SK-N-SH (cell line): ENCODE results near the gene TRA2A. TPM values are rescaled to one million over a fixed set of nuclear protein-coding genes. Genes with fewer than 3 reads are reported as not detected.

Experiments used
- CTCF ChIA-PET: fragments of 300-600, 350-600 bp; formaldehyde crosslinking; extraction: SDS; loops from one replicate; lab custom pipeline; 2021; lab: Yijun Ruan, JAX
- POLR2A ChIA-PET: fragments of 350-600 bp; sonication (Branson Sonifier 250); formaldehyde crosslinking; extraction: SDS; loops from one replicate; lab custom pipeline; 2020; ENCODE audit warnings: antibody characterized with exemption, inconsistent platforms; lab: Yijun Ruan, JAX
- DNase-seq: peaks from one replicate; pipeline ENCODE4 v3.0.0; 2012
- H2AFZ ChIP-seq: fragments of 200-600 bp; sonication (generic); 2 replicates; pipeline ENCODE4 v1.8.1; 2016; ENCODE audit warnings: antibody characterized with exemption, mild to moderate bottlenecking, low read depth
- H3F3A ChIP-seq: fragments of 200-600 bp; sonication (generic); replicated peaks from 2 replicates; pipeline ENCODE3; 2016; ENCODE audit warnings: antibody characterized with exemption, mild to moderate bottlenecking; ENCODE audit not compliant: insufficient read depth
- H3K27ac ChIP-seq, 2 experiments: fragments of 200-500 bp in 1 of 2; fragments of 200-600 bp in 1 of 2; sonication (Bioruptor generic) in 1 of 2; sonication (generic), shearing (Covaris generic) in 1 of 2; 2 replicates each; pipeline versions ENCODE4 v1.5.1 to v1.6.1; 2014 to 2016; ENCODE audit warnings: low read depth in 2 of 2, inconsistent platforms in 1 of 2, low read length in 1 of 2, mild to moderate bottlenecking in 1 of 2, mixed read lengths in 1 of 2
- H3K27me3 ChIP-seq: fragments of 200-600 bp; sonication (generic), shearing (Covaris generic); 2 replicates; pipeline ENCODE4 v1.6.1; 2016; ENCODE audit warnings: mixed run types; ENCODE audit not compliant: insufficient read depth
- H3K36me3 ChIP-seq, 2 experiments: fragments of 200-500 bp in 1 of 2; fragments of 200-600 bp in 1 of 2; sonication (Bioruptor generic) in 1 of 2; sonication (generic) in 1 of 2; replicated peaks in 1 of 2; 2 replicates each; pipeline versions ENCODE3 to v1.5.1; 2014 to 2016; ENCODE audit warnings: low read length in 1 of 2, mild to moderate bottlenecking in 1 of 2; ENCODE audit not compliant: insufficient read depth in 2 of 2, control insufficient read depth in 1 of 2
- H3K4me1 ChIP-seq, 2 experiments: fragments of 200-500 bp in 1 of 2; fragments of 200-600 bp in 1 of 2; sonication (Bioruptor generic) in 1 of 2; sonication (generic), shearing (Covaris generic) in 1 of 2; 2 replicates each; pipeline versions ENCODE4 v1.5.1 to v1.6.1; 2014 to 2016; ENCODE audit warnings: low read depth in 1 of 2, low read length in 1 of 2, mixed run types in 1 of 2; ENCODE audit not compliant: insufficient read depth in 2 of 2, control insufficient read depth in 1 of 2
- H3K4me2 ChIP-seq: fragments of 200-600 bp; sonication (generic), shearing (Covaris generic); 2 replicates; pipeline ENCODE4 v1.6.1; 2017; ENCODE audit warnings: mixed run types
- H3K4me3 ChIP-seq, 2 experiments: fragments of 200-500 bp in 1 of 2; fragments of 200-600 bp in 1 of 2; sonication (Bioruptor generic) in 1 of 2; sonication (generic), shearing (Covaris generic) in 1 of 2; 2 replicates each; pipeline versions ENCODE4 v1.5.1 to v1.8.1; 2014 to 2016; ENCODE audit warnings: low read depth in 2 of 2, inconsistent platforms in 1 of 2, low read length in 1 of 2, mild to moderate bottlenecking in 1 of 2, mixed read lengths in 1 of 2, moderate library complexity in 1 of 2
- H3K79me2 ChIP-seq: fragments of 200-600 bp; sonication (generic); 2 replicates; pipeline ENCODE4 v1.8.1; 2017; ENCODE audit warnings: mild to moderate bottlenecking; ENCODE audit not compliant: insufficient read depth
- H3K9ac ChIP-seq: fragments of 200-600 bp; sonication (generic); 2 replicates; pipeline ENCODE4 v1.6.1; 2017; ENCODE audit warnings: mixed run types
- H3K9me2 ChIP-seq: fragments of 200-600 bp; sonication (generic); 2 replicates; pipeline ENCODE4 v1.6.1; 2017; ENCODE audit warnings: mixed run types
- H3K9me3 ChIP-seq: fragments of 200-600 bp; sonication (generic); 2 replicates; pipeline ENCODE4 v1.6.1; 2017; ENCODE audit warnings: mixed run types, mild to moderate bottlenecking, moderate library complexity
- H4K20me1 ChIP-seq: fragments of 200-600 bp; sonication (generic); 2 replicates; pipeline ENCODE4 v1.6.1; 2017; ENCODE audit warnings: mild to moderate bottlenecking, mixed run types; ENCODE audit not compliant: insufficient read depth
- CHD2 ChIP-seq: fragments of 150-350 bp; IDR thresholded peaks from 2 replicates; pipeline ENCODE4 v1.6.1; 2018; ENCODE audit warnings: low read length; ENCODE audit not compliant: partially characterized antibody
- CTCF ChIP-seq: fragments of 200-600 bp; sonication (generic); IDR thresholded peaks from 2 replicates; pipeline ENCODE4 v1.6.1; 2017; ENCODE audit warnings: antibody characterized with exemption, mild to moderate bottlenecking, moderate library complexity
- EZH2phosphoT487 ChIP-seq: fragments of 200-600 bp; sonication (generic); IDR thresholded peaks from 2 replicates; pipeline ENCODE4 v1.6.1; 2017; ENCODE audit warnings: low read depth, mixed run types, mild to moderate bottlenecking, antibody characterized with exemption, moderate library complexity, borderline replicate concordance
- FOSL2 ChIP-seq: IDR thresholded peaks from 2 replicates; pipeline ENCODE4 v1.4.0; 2012; ENCODE audit warnings: low read depth, mild to moderate bottlenecking, moderate library complexity, borderline replicate concordance
- FOXJ3 ChIP-seq: sonication (generic); formaldehyde crosslinking; IDR thresholded peaks from 2 replicates; pipeline ENCODE4 v1.5.1; 2020; ENCODE audit warnings: mild to moderate bottlenecking, missing genetic modification reagents
- FOXM1 ChIP-seq: IDR thresholded peaks from 2 replicates; pipeline ENCODE4 v1.4.0; 2012; ENCODE audit warnings: low read depth, mild to moderate bottlenecking
- GABPA ChIP-seq: IDR thresholded peaks from 2 replicates; pipeline ENCODE4 v1.4.0; 2012; ENCODE audit warnings: low read depth, mild to moderate bottlenecking
- JUND ChIP-seq: IDR thresholded peaks from 2 replicates; pipeline ENCODE4 v1.4.0; 2012
- MAX ChIP-seq: IDR thresholded peaks from 2 replicates; pipeline ENCODE4 v1.4.0; 2012; ENCODE audit warnings: low read depth
- MEF2A ChIP-seq: IDR thresholded peaks from 2 replicates; pipeline ENCODE4 v1.4.0; 2012; ENCODE audit warnings: low read depth, borderline replicate concordance
- MXI1 ChIP-seq: IDR thresholded peaks from 2 replicates; pipeline ENCODE4 v1.6.1; 2012; ENCODE audit warnings: mild to moderate bottlenecking, low read depth, low read length, improper control_type of control experiment
- NFIC ChIP-seq: IDR thresholded peaks from 2 replicates; pipeline ENCODE4 v1.4.0; 2012; ENCODE audit warnings: borderline replicate concordance
- PBX3 ChIP-seq: IDR thresholded peaks from 2 replicates; pipeline ENCODE4; 2012
- POLR2AphosphoS5 ChIP-seq: IDR thresholded peaks from 2 replicates; pipeline ENCODE4 v1.6.1; 2012; ENCODE audit warnings: low read depth, low read length
- SIN3A ChIP-seq: IDR thresholded peaks from 2 replicates; pipeline ENCODE4 v1.6.1; 2012; ENCODE audit warnings: low read depth, mild to moderate bottlenecking, low read length, moderate library complexity, borderline replicate concordance
- SMC3 ChIP-seq: IDR thresholded peaks from 2 replicates; pipeline ENCODE4 v1.6.1; 2012; ENCODE audit warnings: low read depth, low read length, improper control_type of control experiment
- TEAD4 ChIP-seq: IDR thresholded peaks from 2 replicates; pipeline ENCODE4 v1.4.0; 2012; ENCODE audit warnings: mild to moderate bottlenecking, borderline replicate concordance; ENCODE audit not compliant: insufficient read depth
- USF2 ChIP-seq: fragments of 150-350 bp; IDR thresholded peaks from 2 replicates; pipeline ENCODE4 v1.6.1; 2017; ENCODE audit warnings: antibody characterized with exemption, low read length, low read depth, borderline replicate concordance
- YY1 ChIP-seq: IDR thresholded peaks from 2 replicates; pipeline ENCODE4 v1.4.0; 2012; ENCODE audit warnings: low read depth, mild to moderate bottlenecking
- ZBTB33 ChIP-seq: IDR thresholded peaks from 2 replicates; pipeline ENCODE4 v1.4.0; 2012; ENCODE audit warnings: low read depth, borderline replicate concordance
- WGBS: methylation state at CpG from one replicate; pipeline ENCODE4 v1.1.6; 2017; ENCODE audit warnings: low lambda C conversion rate; 5-methylcytosine and 5-hydroxymethylcytosine counted together
- polyA plus RNA-seq, 3 experiments: library from polyadenylated mRNA; depleted of rRNA; stranded (reverse); fragments of >200 nt; gene quantifications; 2 replicates each; pipeline ENCODE4 v1.2.3, GENCODE V29; 2012

TRA2A gene
- polyA plus RNA-seq, 1 of the 3 experiments (the other 2 are of a cell fraction): 62.1 TPM

- Histone ChIP-seq H3K79me2 (peaks cover 100% of the 10 kb centered on the region), H3F3A (peaks cover 4% of the 10 kb centered on the region), H3K4me1 (peaks cover 0 to 2% of the 10 kb centered on the region in 2 experiments; a peak in 2 of 4 replicates), H3K9ac (no peak overlapping the region), H2AFZ (no peak overlapping the region), H3K27ac (no peak overlapping the region), H3K4me2 (no peak overlapping the region), H4K20me1 (peaks cover 97% of the 10 kb centered on the region), H3K9me3 (no peaks in the 10 kb centered on the region), H3K4me3 (no peak overlapping the region), H3K27me3 (no peaks in the 10 kb centered on the region), H3K36me3 (peaks cover 4 to 37% of the 10 kb centered on the region in 2 experiments)
- POLR2A ChIA-PET: interaction anchor here (1.0 kb wide), 1 partner anchor 158 kb away, joined by 3 read pairs; no protein-coding TSS in a partner anchor
- DNase-seq: no peak
- WGBS: 97% methylated on average over 3 of the region's 3 CpGs
- TF ChIP-seq USF2: no peak
- no peak for TF ChIP-seq JUND
- TF ChIP-seq POLR2AphosphoS5: no peak
- TF ChIP-seq FOXM1: no peak
- TF ChIP-seq EZH2phosphoT487: no peak
- no peak for TF ChIP-seq FOXJ3 (CRISPR knock-in tag)
- no peak for TF ChIP-seq MXI1
- no peak for TF ChIP-seq NFIC
- TF ChIP-seq CHD2: no peak
- TF ChIP-seq, all 33 proteins: peak for 0
- CTCF ChIA-PET: interaction anchor here (0.8 to 6.8 kb wide), 9 partner anchors 11 to 271 kb away, joined by 3 to 45 read pairs (median 5); no protein-coding TSS in a partner anchor
- no peaks in the 10 kb centered on the region for H3K9me2 ChIP-seq
Measured at GRCh38 chr7:23456093-23456492, 75.7 kb downstream of the TRA2A start.

GRCh38 chr7:23454881-23455526, 76.8 kb downstream of the TRA2A start:
- Histone ChIP-seq H3K4me3 (no peak overlapping the region), H3K79me2 (peaks cover 100% of the 10 kb centered on the region), H3K4me1 (peaks cover 0 to 2% of the 10 kb centered on the region in 2 experiments; a peak in 2 of 4 replicates), H3F3A (peaks cover 4% of the 10 kb centered on the region), H3K27ac (no peak overlapping the region), H3K9me3 (no peaks in the 10 kb centered on the region), H3K4me2 (no peak overlapping the region), H3K9ac (no peak overlapping the region), H3K27me3 (no peaks in the 10 kb centered on the region), H4K20me1 (peaks cover 97% of the 10 kb centered on the region), H3K36me3 (peaks cover 4 to 34% of the 10 kb centered on the region in 2 experiments), H2AFZ (no peak overlapping the region), H3K9me2 (no peaks in the 10 kb centered on the region)
- ChIA-PET CTCF (interaction anchor here (1.0 to 6.8 kb wide), 6 partner anchors 9 to 180 kb away, joined by 3 to 45 read pairs (median 8); partner anchors contain the start of gene IGF2BP3), POLR2A (interaction anchor here (1.3 kb wide), 1 partner anchor 8 kb away, joined by 4 read pairs; no protein-coding TSS in a partner anchor)
- 98% methylated on average over 5 of the region's 5 CpGs for WGBS
- DNase-seq: no peak
- TF ChIP-seq TEAD4 (no peak), YY1 (no peak), PBX3 (no peak), FOSL2 (no peak), MXI1 (no peak), CTCF (no peak), NFIC (no peak), ZBTB33 (no peak), CHD2 (no peak), SIN3A (no peak), MAX (no peak), MEF2A (no peak), GABPA (no peak), SMC3 (no peak)
